Measurements from ENCODE around the gene BMI1. TPM values are rescaled to one million over a fixed set of nuclear protein-coding genes. Genes with fewer than 3 reads are reported as not detected.

BMI1 gene
- total RNA-seq, 1 experiment from 2014 or later, result 3.4 TPM

GRCh38 chr10:22340329-22341189 is 19.7 kb downstream of the BMI1 start:
- Mint-ChIP-seq H3K27ac (no peak overlapping the region), H3K27me3 (ENCODE audit: low read depth) (peaks cover 96% of the 10 kb centered on the region)
- POLR2A ChIA-PET, result interaction anchor here (0.8 to 1.0 kb wide), 3 partner anchors 29 to 841 kb away, joined by 3 to 4 read pairs (median 3); no protein-coding TSS in a partner anchor

GRCh38 chr10:22341190-22341925 is 20.5 kb downstream of the BMI1 start:
- POLR2A ChIA-PET, result interaction anchor here (0.8 to 1.0 kb wide), 2 partner anchors 29 to 842 kb away, joined by 3 to 4 read pairs; no protein-coding TSS in a partner anchor
- no peak overlapping the region for H3K27ac Mint-ChIP-seq
- no peaks in the 10 kb centered on the region for H3K36me3 Mint-ChIP-seq
- CTCF ChIA-PET, result no interaction called here
- TF ChIP-seq CDX4 (CRISPR knock-in tag; IDR thresholded peaks at IDR 0.05; ENCODE audit: borderline replicate concordance) (no peak), ATF3 (CRISPR knock-in tag; conservative IDR thresholded peaks at IDR 0.05) (no peak), JUN (CRISPR knock-in tag; IDR thresholded peaks at IDR 0.05) (no peak), ZNF416 (CRISPR knock-in tag; IDR thresholded peaks at IDR 0.05) (no peak), ZMAT4 (CRISPR knock-in tag; IDR thresholded peaks at IDR 0.05) (no peak), GRHL2 (CRISPR knock-in tag; IDR thresholded peaks at IDR 0.05; ENCODE audit: insufficient replicate concordance, severe bottlenecking) (no peak), FOXJ3 (CRISPR knock-in tag; IDR thresholded peaks at IDR 0.05; ENCODE audit: borderline replicate concordance) (no peak), ZNF263 (CRISPR knock-in tag; IDR thresholded peaks at IDR 0.05; ENCODE audit: low read depth) (no peak), TEAD1 (CRISPR knock-in tag; IDR thresholded peaks at IDR 0.05) (no peak), ATF6 (CRISPR knock-in tag; IDR thresholded peaks at IDR 0.05) (no peak), MLX (CRISPR knock-in tag; IDR thresholded peaks at IDR 0.05) (no peak)
- ATAC-seq, result peak; percentile 6
- peaks cover 96% of the 10 kb centered on the region for H3K27me3 Mint-ChIP-seq (ENCODE audit: low read depth)
- no peak for DNase-seq (ENCODE audit: low spot score)
- peak overlapping the region; percentile 60 for H3K4me3 Mint-ChIP-seq
- H3K4me1 Mint-ChIP-seq, result peaks cover 18% of the 10 kb centered on the region
- no peaks in the 10 kb centered on the region for H3K9me3 Mint-ChIP-seq

More at GRCh38 chr10:22340329-22341189, 19.7 kb downstream of the BMI1 start:
- Mint-ChIP-seq H3K4me3 (peak overlapping the region; percentile 71), H3K9me3 (no peaks in the 10 kb centered on the region), H3K36me3 (no peaks in the 10 kb centered on the region), H3K4me1 (peaks cover 15% of the 10 kb centered on the region)
- ATAC-seq (peak; percentile 13), DNase-seq (ENCODE audit: low spot score) (peak; percentile 66)
- CTCF ChIA-PET, result interaction anchor here (0.6 to 1.0 kb wide), 3 partner anchors 22 to 337 kb away, joined by 3 to 6 read pairs (median 4); partner anchors contain the start of gene DNAJC1
- TF ChIP-seq ZNF263 (CRISPR knock-in tag; IDR thresholded peaks at IDR 0.05; ENCODE audit: low read depth), result peak; percentile 18; the same call in 1 of the 2 replicates
- peak; percentile 77; the same call in 1 of the 2 replicates for TF ChIP-seq ZNF423 (CRISPR knock-in tag; IDR thresholded peaks at IDR 0.05)
- TF ChIP-seq ZNF121 (CRISPR knock-in tag; IDR thresholded peaks at IDR 0.05), result no peak
- no peak for TF ChIP-seq CBFB (CRISPR knock-in tag; IDR thresholded peaks at IDR 0.05; ENCODE audit: low read depth)
- TF ChIP-seq HMGXB4 (CRISPR knock-in tag; IDR thresholded peaks at IDR 0.05), result peak; percentile 23; the same call in 1 of the 2 replicates
- no peak for TF ChIP-seq SMAD3 (CRISPR knock-in tag; IDR thresholded peaks at IDR 0.05; ENCODE audit: borderline replicate concordance)
- no peak for TF ChIP-seq NFE2L1 (CRISPR knock-in tag; IDR thresholded peaks at IDR 0.05)
- TF ChIP-seq EMX1 (CRISPR knock-in tag; IDR thresholded peaks at IDR 0.05), result no peak
- no peak for TF ChIP-seq PRRX2 (CRISPR knock-in tag; IDR thresholded peaks at IDR 0.05)
- no peak for TF ChIP-seq ZNF425 (CRISPR knock-in tag; conservative IDR thresholded peaks at IDR 0.05)
